Activated CD4-positive, alpha-beta memory T cell treated with anti-CD3 and anti-CD28 coated beads, Interleukin-2, amount 10 ng/mL, durations not matched to agents 7 days and 5 days (primary cell): ENCODE results near the gene RAB5B. TPM values are rescaled to one million over a fixed set of nuclear protein-coding genes. Genes with fewer than 3 reads are reported as not detected.
A peak's percentile ranks its signal among the peaks of the same experiment; 100 is the strongest.

ENCODE experiments used
- CTCF ChIA-PET: fragments of 350-600 bp; sonication (Branson Sonifier 250); formaldehyde crosslinking; loops from one replicate; lab custom pipeline; 2021; ENCODE audit warnings: antibody characterized with exemption, inconsistent platforms; lab: Charles Lee
- POLR2A ChIA-PET: fragments of 350-600 bp; sonication (Branson Sonifier 250); formaldehyde crosslinking; loops from one replicate; lab custom pipeline; 2021; ENCODE audit warnings: antibody characterized with exemption; lab: Charles Lee
- DNase-seq: peaks from one replicate; pipeline ENCODE4 v3.0.0-alpha.2; 2020
- H3K27ac Mint-ChIP-seq: one replicate; pipeline ENCODE4 v1.8.0; 2021; ENCODE audit warnings: mild to moderate bottlenecking, mixed read lengths
- H3K27me3 Mint-ChIP-seq: one replicate; pipeline ENCODE4 v1.8.0; 2021; ENCODE audit warnings: mixed read lengths
- H3K36me3 Mint-ChIP-seq: one replicate; pipeline ENCODE4 v1.8.0; 2021; ENCODE audit warnings: low read depth, mixed read lengths
- H3K4me1 Mint-ChIP-seq: one replicate; pipeline ENCODE4 v1.8.0; 2021; ENCODE audit warnings: mixed read lengths
- H3K4me3 Mint-ChIP-seq: one replicate; pipeline ENCODE4 v1.8.0; 2021; ENCODE audit warnings: mild to moderate bottlenecking, mixed read lengths
- H3K9me3 Mint-ChIP-seq: one replicate; pipeline ENCODE4 v1.8.0; 2021; ENCODE audit warnings: mixed read lengths
- total RNA-seq, 2 experiments: library from RNA; stranded (reverse); gene quantifications; one replicate each; pipeline ENCODE4 v1.2.3, GENCODE V29; 2021

The RAB5B gene
- total RNA-seq, 2 experiments from 2014 or later = 70.1 to 71.5 TPM

DNA sequence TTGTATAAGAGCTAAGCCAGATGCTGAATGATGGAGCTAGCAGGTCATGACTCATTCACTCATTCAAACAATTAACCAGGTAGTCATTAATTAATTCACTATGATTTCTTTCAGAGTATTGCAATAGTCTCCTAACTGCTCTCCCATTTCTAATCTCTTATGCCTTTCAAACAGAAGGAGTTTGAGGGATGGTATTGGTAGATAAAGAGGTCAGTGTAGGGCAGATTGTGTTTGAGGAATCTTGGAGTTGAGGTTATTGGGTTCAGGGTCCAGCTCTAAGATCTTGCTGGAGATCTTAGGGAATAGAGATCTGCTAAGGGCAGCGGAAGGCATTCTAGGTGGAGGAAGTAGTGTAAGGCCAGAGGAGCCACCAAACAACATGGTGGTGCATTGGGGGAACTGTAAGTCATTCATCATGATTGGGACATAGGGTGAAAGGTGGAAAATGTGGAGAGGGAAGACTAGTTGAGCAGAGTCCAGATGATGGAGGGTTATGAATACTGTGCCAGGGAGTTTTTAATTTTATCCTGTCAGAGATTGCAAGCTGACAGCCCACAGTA is 31.2 kb upstream of the RAB5B start:
- peaks cover 65% of the 10 kb centered on the region for H3K4me1 Mint-ChIP-seq
- peaks cover 92% of the 10 kb centered on the region for H3K36me3 Mint-ChIP-seq
- no peak for DNase-seq
- no peak overlapping the region for H3K27ac Mint-ChIP-seq
- CTCF ChIA-PET = interaction anchor here (0.6 to 2.0 kb wide), 4 partner anchors 10 to 113 kb away, joined by 3 to 4 read pairs (median 4); partner anchors contain the start of gene DNAJC14
- no peak overlapping the region for H3K4me3 Mint-ChIP-seq
- POLR2A ChIA-PET = interaction anchor here (0.6 to 1.2 kb wide), 4 partner anchors 11 to 204 kb away, joined by 3 to 7 read pairs (median 4); no protein-coding TSS in a partner anchor
- no peaks in the 10 kb centered on the region for H3K27me3 Mint-ChIP-seq
- H3K9me3 Mint-ChIP-seq = no peaks in the 10 kb centered on the region

DNA sequence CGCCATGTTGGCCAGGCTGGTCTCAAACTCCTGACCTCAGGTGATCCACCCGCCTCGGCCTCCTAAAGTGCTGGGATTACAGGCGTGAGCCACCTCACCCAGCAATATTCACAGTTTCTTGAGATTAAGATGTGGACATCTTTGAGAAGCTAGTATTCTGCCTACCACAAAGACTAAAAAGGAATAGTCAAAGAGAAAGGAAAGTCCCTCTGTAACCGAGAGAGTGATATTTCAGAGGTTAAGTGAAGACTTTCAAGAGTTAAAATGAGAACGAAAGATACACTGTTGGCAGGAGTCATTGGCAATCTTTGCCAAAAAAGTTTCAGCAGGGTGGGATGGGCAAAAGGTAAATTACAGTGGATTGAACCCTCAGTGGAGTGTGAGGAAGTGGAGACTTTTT is 27.3 kb upstream of the RAB5B start:
- H3K27me3 Mint-ChIP-seq = no peaks in the 10 kb centered on the region
- no peak for DNase-seq
- peaks cover 32% of the 10 kb centered on the region for H3K4me1 Mint-ChIP-seq
- peak overlapping the region; percentile 56 for H3K27ac Mint-ChIP-seq
- POLR2A ChIA-PET = no interaction called here
- CTCF ChIA-PET = interaction anchor here (0.6 kb wide), 1 partner anchor 94 kb away, joined by 3 read pairs; no protein-coding TSS in a partner anchor
- H3K4me3 Mint-ChIP-seq = no peak overlapping the region
- no peaks in the 10 kb centered on the region for H3K9me3 Mint-ChIP-seq
- peaks cover 74% of the 10 kb centered on the region for H3K36me3 Mint-ChIP-seq

DNA sequence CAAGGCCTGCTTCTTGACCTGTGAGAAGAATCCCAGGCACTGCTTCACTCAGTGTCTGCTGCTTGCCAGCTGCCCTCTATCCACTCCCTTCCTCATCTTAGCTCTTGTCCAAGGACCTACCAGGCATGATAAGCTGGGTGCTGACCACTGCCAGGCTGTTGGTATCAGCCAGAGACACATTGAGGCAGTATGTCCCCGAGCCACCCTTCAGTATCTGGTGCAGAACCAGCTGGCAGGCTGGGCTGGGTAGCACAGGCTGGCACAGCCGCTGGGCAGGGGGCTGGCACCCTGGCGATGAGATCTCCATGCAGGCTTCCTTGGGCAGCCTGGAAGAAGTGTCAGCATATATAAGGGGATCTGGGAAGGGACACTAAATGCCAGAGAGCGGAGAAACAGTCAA is 18.5 kb upstream of the RAB5B start:
- H3K36me3 Mint-ChIP-seq = peaks cover 50% of the 10 kb centered on the region
- H3K4me3 Mint-ChIP-seq = no peak overlapping the region
- H3K9me3 Mint-ChIP-seq = no peaks in the 10 kb centered on the region
- H3K27ac Mint-ChIP-seq = peak overlapping the region; percentile 7
- ChIA-PET POLR2A (interaction anchor here (0.8 to 7.0 kb wide), 8 partner anchors 13 to 135 kb away, joined by 3 to 37 read pairs (median 6); partner anchors contain the start of gene RAB5B), CTCF (interaction anchor here (0.7 to 1.9 kb wide), 3 partner anchors 11 to 27 kb away, joined by 3 to 7 read pairs (median 3); partner anchors contain the start of gene PMEL)
- peaks cover 3% of the 10 kb centered on the region for H3K4me1 Mint-ChIP-seq
- H3K27me3 Mint-ChIP-seq = no peaks in the 10 kb centered on the region
- no peak for DNase-seq

- Mint-ChIP-seq H3K4me1 (peaks cover 3% of the 10 kb centered on the region), H3K9me3 (no peaks in the 10 kb centered on the region), H3K27me3 (no peaks in the 10 kb centered on the region), H3K4me3 (no peak overlapping the region), H3K27ac (peak overlapping the region; percentile 7), H3K36me3 (peaks cover 48% of the 10 kb centered on the region)
- CTCF ChIA-PET = interaction anchor here (0.7 to 1.9 kb wide), 4 partner anchors 10 to 27 kb away, joined by 3 to 7 read pairs (median 4); partner anchors contain the start of gene PMEL
- POLR2A ChIA-PET = interaction anchor here (0.7 to 7.0 kb wide), 10 partner anchors 8 to 227 kb away, joined by 3 to 37 read pairs (median 5); partner anchors contain the start of gene RAB5B
- DNase-seq = peak; percentile 43
Observed at GRCh38 chr12:55955800-55956508, 17.9 kb upstream of the RAB5B start.

- peaks cover 34% of the 10 kb centered on the region for H3K36me3 Mint-ChIP-seq
- POLR2A ChIA-PET = interaction anchor here (0.7 to 7.0 kb wide), 9 partner anchors 9 to 228 kb away, joined by 3 to 37 read pairs (median 4); partner anchors contain the start of gene RAB5B
- no peaks in the 10 kb centered on the region for H3K27me3 Mint-ChIP-seq
- CTCF ChIA-PET = interaction anchor here (1.5 kb wide), 1 partner anchor 22 kb away, joined by 5 read pairs; no protein-coding TSS in a partner anchor
- H3K4me1 Mint-ChIP-seq = peaks cover 3% of the 10 kb centered on the region
- no peak overlapping the region for H3K27ac Mint-ChIP-seq
- H3K9me3 Mint-ChIP-seq = no peaks in the 10 kb centered on the region
- DNase-seq = no peak
- H3K4me3 Mint-ChIP-seq = no peak overlapping the region
Observed at GRCh38 chr12:55957106-55957859, 16.6 kb upstream of the RAB5B start.

DNA sequence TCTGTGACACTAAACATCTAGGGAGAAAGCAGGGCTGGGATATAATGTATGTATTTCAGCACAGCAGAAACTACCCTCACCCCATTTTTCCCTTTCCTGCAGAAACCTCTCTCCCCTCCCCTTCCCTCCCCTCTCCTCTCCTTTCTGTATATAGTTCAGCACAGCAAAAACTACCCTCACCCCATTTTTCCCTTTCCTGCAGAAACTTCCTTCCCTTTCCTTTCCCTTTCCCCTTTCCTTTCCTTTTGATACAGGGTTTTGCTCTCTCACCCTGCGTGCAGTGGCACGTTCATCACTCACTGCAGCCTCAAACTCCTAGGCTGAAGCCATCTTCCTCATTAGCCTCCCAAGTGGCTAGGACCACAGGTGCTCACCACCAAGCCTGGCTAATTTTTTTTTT is 10.1 kb upstream of the RAB5B start:
- Mint-ChIP-seq H3K4me3 (no peak overlapping the region), H3K27ac (no peak overlapping the region), H3K27me3 (no peaks in the 10 kb centered on the region), H3K4me1 (peaks cover 31% of the 10 kb centered on the region), H3K9me3 (no peaks in the 10 kb centered on the region), H3K36me3 (peaks cover 17% of the 10 kb centered on the region)
- CTCF ChIA-PET = no interaction called here
- DNase-seq = no peak
- POLR2A ChIA-PET = no interaction called here

GRCh38 chr12:55965240-55965639 is 8.6 kb upstream of the RAB5B start:
- peaks cover 21% of the 10 kb centered on the region for H3K36me3 Mint-ChIP-seq
- ChIA-PET POLR2A (interaction anchor here (1.1 kb wide), 1 partner anchor 8 kb away, joined by 4 read pairs; no protein-coding TSS in a partner anchor), CTCF (no interaction called here)

DNA sequence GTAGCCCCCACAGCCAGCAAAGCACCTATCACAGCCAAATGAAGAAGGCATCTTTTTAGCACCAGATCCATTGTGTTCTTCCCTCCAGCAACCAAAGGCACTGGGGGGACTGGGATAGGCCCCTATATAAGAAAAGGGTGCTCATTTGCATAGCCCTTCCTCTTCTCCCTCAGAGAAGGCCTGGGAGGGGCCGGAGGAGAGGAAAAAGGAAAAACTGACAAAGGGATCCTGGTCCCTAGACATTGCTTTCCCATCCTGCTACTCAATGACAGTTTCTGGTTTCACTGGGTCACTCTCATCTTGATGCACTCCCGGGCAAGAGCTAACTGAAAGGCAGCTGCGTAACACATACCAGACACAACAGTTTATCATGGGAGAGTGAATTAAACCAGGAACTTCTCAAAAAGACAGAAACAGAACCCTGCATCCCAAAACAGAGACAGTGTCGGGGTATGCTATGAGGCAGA is 7.9 kb upstream of the RAB5B start, which contains the start of gene PMEL:
Gene PMEL, minus strand, starts transcription at position 102 of the 467 bp plus-strand sequence. Its CDS starts 31 bp downstream, at position 71.
- peaks cover 25% of the 10 kb centered on the region for H3K36me3 Mint-ChIP-seq
- no peak for DNase-seq
- peak within 1 kb of the TSS; percentile 94 for H3K4me3 Mint-ChIP-seq
- ChIA-PET POLR2A (interaction anchor here (0.5 kb wide), 1 partner anchor 34 kb away, joined by 3 read pairs; no protein-coding TSS in a partner anchor), CTCF (interaction anchor here (0.8 kb wide), 1 partner anchor 11 kb away, joined by 3 read pairs; no protein-coding TSS in a partner anchor)
- H3K9me3 Mint-ChIP-seq = no peaks in the 10 kb centered on the region
- H3K27ac Mint-ChIP-seq = peak within 1 kb of the TSS; percentile 78
- H3K27me3 Mint-ChIP-seq = no peaks in the 10 kb centered on the region
- H3K4me1 Mint-ChIP-seq = peaks cover 39% of the 10 kb centered on the region

More at GRCh38 chr12:55965240-55965639, 8.6 kb upstream of the RAB5B start:
- no peak overlapping the region for H3K27ac Mint-ChIP-seq
- H3K9me3 Mint-ChIP-seq = no peaks in the 10 kb centered on the region
- no peaks in the 10 kb centered on the region for H3K27me3 Mint-ChIP-seq
- DNase-seq = no peak
- H3K4me1 Mint-ChIP-seq = peaks cover 36% of the 10 kb centered on the region
- H3K4me3 Mint-ChIP-seq = no peak overlapping the region

DNA sequence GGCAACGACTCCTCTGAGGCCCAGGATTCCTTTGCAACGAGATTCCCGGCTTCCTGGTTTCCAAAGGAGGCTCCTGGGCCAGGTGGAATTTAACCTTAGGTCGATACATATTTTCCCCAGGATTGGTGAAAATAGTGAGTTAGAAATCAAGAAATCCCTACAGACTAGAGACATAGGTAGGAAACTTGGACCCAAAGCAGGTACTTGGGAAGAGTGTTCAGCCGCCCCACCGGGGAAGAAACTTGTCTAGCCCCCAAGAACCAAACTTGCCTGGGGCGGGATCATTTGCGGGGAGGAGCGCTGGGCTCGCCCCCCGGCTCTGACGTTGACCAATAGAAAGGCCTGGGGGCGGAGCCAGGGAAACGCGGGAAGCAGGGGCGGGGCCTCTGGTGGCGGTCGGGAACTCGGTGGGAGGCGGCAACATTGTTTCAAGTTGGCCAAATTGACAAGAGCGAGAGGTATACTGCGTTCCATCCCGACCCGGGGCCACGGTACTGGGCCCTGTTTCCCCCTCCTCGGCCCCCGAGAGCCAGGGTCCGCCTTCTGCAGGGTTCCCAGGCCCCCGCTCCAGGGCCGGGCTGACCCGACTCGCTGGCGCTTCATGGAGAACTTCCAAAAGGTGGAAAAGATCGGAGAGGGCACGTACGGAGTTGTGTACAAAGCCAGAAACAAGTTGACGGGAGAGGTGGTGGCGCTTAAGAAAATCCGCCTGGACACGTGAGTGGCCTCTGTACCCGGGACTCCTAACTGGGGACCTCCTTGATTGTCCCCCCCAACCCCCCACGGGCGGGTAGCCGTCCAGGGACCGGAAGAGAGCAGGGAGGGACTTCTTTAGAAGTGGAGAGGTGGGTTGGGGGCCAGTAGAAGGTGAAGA is 7.2 kb upstream of the RAB5B start, which contains the start of gene CDK2:
Gene CDK2, plus strand, starts transcription at position 423 of the 874 bp plus-strand sequence. Its CDS starts 179 bp downstream, at position 602.
- DNase-seq = peak; percentile 91
- no peaks in the 10 kb centered on the region for H3K9me3 Mint-ChIP-seq
- POLR2A ChIA-PET = interaction anchor here (0.6 to 2.3 kb wide), 8 partner anchors 12 to 679 kb away, joined by 3 to 18 read pairs (median 4); partner anchors contain the start of genes BLOC1S1, CD63, DGKA and ESYT1
- peaks cover 32% of the 10 kb centered on the region for H3K36me3 Mint-ChIP-seq
- peak within 1 kb of the TSS; percentile 78 for H3K27ac Mint-ChIP-seq
- H3K4me1 Mint-ChIP-seq = peaks cover 43% of the 10 kb centered on the region
- CTCF ChIA-PET = interaction anchor here (0.6 to 1.5 kb wide), 3 partner anchors 11 to 223 kb away, joined by 3 to 5 read pairs (median 4); partner anchors contain the start of gene SMARCC2
- peak within 1 kb of the TSS; percentile 94 for H3K4me3 Mint-ChIP-seq
- H3K27me3 Mint-ChIP-seq = no peaks in the 10 kb centered on the region

DNA sequence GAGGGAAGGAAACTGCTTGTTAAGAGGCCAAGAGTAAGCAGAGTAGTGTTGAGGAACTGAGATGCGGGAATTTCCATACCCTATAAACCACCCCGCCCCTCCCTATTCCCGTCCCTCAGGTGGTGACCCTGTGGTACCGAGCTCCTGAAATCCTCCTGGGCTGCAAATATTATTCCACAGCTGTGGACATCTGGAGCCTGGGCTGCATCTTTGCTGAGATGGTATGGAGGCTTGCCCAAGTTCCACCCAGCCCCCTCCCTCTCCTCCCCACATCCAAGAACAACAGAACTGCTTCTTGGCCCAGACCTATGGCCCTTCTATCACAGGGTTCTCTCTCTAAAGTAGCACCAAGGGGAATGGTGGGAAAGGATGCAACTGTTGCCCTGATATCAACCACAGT is 4.5 kb upstream of the RAB5B start:
- Mint-ChIP-seq H3K9me3 (no peaks in the 10 kb centered on the region), H3K36me3 (peaks cover 39% of the 10 kb centered on the region), H3K27me3 (no peaks in the 10 kb centered on the region), H3K4me3 (no peak overlapping the region), H3K4me1 (peaks cover 43% of the 10 kb centered on the region), H3K27ac (no peak overlapping the region)
- no peak for DNase-seq
- ChIA-PET POLR2A (interaction anchor here (1.2 to 2.3 kb wide), 4 partner anchors 11 to 41 kb away, joined by 4 to 18 read pairs (median 9); partner anchors contain the start of gene PYM1), CTCF (interaction anchor here (0.7 to 1.8 kb wide), 2 partner anchors 40 to 231 kb away, joined by 4 to 8 read pairs; no protein-coding TSS in a partner anchor)

DNA sequence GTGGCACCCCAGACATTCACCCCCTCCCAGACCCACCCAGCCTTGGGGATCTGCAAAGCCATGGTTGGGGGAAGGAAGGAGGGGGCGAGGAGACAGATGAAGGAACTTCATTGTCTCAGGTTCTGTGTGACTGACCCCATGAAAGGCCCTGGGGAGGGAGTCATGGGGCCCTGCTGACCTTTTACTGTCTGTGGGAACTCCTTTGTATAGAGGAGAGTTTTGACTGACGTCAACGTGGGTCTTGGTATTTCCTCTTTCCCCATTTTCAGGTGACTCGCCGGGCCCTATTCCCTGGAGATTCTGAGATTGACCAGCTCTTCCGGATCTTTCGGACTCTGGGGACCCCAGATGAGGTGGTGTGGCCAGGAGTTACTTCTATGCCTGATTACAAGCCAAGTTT is 3.1 kb upstream of the RAB5B start:
- peaks cover 46% of the 10 kb centered on the region for H3K36me3 Mint-ChIP-seq
- peak overlapping the region; percentile 11 for H3K27ac Mint-ChIP-seq
- no peaks in the 10 kb centered on the region for H3K9me3 Mint-ChIP-seq
- ChIA-PET CTCF (no interaction called here), POLR2A (interaction anchor here (2.1 kb wide), 1 partner anchor 12 kb away, joined by 7 read pairs; no protein-coding TSS in a partner anchor)
- H3K27me3 Mint-ChIP-seq = no peaks in the 10 kb centered on the region
- H3K4me3 Mint-ChIP-seq = no peak overlapping the region
- no peak for DNase-seq
- peaks cover 39% of the 10 kb centered on the region for H3K4me1 Mint-ChIP-seq
